GM21528 (cell line): ENCODE results near the gene ITLN1.

ENCODE experiments used
- ATAC-seq: cut with Tn5 transposase; IDR thresholded peaks from one replicate; pipeline ENCODE4 v1.9.1; 2021; ENCODE audit warnings: mild to moderate bottlenecking, moderate library complexity; ENCODE audit not compliant: unreplicated experiment, low FRiP score

The ITLN1 gene

GRCh38 chr1:160827418-160827817, 57.6 kb downstream of the ITLN1 start:
- no peak for ATAC-seq

GRCh38 chr1:160826546-160826945, 58.4 kb downstream of the ITLN1 start:
- no peak for ATAC-seq
